Activated T-cell treated with anti-CD3 and anti-CD28 coated beads for 24 hours (primary cell): ENCODE measurements around the gene ME1.
"Not testable (repeated sequence)": the region's sequence is repeated elsewhere in the genome, so short reads cannot be mapped to it uniquely, and the experiment has no call there.

Experiments used
- DNase-seq: peaks from one replicate; pipeline ENCODE4 v3.0.0-alpha.2; 2020; ENCODE audit warnings: low read depth

ME1 gene

DNA sequence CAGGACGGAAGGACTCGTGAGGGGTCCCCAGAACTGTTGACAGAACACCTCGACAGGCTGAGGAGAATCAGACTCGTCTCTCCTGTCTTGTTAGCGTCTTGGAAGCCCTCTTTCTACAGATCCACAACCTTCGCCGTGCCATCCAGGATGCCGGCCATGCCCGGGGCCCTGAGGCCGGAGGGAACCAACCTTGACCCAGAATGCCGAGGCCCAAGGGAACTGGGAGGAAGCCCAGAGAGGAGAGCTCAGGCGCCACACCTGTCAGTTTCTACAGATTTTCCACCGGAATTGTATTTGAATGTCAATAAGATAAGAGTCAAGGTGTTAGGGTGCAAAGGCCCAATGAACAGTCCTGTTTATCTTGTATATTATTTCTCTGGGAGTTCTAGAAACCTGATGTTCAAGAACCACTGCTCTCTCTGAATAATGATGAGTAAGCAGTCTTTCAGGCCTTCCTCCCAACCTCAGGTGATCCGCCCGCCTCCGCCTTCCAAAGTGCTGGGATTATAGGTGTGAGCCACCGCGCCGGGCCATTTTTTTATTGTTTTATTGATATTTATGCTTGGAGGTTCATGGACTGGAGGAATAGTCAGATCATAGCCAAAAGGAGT is 799 bp upstream of the ME1 start:
- no peak for DNase-seq

DNA sequence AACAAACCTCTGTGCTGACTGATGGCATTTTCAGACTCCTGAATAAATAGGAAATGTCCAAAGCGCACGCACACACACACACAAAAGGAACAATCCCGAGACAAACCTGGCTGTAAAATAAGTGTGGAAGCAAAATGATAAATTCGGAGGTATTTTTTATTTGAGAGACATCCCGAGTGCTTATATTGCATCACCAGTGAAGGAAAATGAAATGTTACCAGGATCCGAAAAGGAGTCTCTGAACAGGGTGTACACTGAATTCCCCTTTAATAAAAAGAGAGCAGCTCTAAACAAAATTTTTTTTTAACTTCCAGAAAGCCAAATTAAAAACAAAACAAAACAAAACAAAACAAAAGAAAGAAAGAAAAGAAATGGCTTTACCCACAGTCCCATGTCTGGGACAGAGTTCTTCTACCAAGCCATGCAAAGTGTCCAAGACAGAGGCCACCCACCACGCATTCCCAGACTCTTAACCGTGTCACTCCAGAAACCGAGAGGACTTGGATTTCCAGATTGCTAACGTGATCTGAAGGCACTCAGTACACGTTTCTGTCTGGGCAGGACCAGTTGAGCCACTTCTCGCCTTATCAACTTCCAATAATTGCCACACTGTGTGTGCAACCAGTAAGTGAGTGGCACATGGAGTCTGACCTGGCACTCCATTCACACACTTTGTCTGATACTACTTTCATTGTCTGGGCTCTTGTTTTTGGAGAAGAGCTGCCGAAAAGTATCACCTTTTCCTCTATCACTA is 817 bp downstream of the ME1 start:
- no peak for DNase-seq

DNA sequence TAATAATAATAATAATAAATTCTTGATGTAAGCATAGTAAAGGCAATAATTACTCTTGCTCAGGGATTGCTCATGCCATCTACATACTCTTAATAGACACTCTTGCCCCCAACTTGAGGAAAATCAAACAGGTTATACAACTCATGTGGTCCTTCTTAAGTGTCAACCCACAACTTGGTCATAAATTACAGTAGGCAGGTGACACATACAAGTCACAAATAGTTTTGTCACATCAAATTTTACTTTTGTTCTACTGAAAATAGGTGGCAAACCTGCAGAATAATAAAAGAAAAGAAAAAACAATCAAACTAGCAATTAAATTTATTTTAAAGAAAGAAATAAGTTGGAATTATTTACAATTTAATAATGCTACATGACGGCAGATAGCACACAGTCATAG is 1.6 kb downstream of the ME1 start:
- no peak for DNase-seq

DNA sequence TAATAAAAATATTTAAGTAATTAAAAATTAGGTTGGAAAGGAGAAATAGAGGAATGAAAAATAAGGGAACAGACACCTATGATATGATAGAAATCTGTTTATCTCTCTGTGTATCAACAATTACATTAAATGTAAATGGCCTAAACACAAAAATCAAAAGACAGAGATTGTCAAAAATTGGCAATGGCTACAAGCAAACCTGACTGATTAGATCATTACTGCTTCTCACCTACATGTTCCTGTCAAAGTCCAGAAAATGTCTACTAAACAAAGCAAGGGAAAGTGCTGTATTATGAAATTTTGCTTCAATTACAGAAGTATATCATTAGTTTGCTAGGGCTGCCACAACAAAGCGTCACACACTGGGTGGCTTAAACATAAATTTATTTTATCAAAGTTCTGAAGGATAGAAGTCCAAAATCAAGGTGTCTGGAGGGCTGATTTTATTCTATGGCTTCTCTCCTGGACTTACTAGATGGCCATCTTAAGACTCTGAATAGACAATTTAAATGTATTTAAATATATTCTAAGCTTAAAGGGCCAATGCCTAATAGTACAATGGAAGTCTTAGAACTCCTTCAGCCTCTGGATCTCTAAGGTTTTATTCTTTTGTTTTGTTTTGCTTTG is 6.3 kb downstream of the ME1 start:
- DNase-seq = no peak

DNA sequence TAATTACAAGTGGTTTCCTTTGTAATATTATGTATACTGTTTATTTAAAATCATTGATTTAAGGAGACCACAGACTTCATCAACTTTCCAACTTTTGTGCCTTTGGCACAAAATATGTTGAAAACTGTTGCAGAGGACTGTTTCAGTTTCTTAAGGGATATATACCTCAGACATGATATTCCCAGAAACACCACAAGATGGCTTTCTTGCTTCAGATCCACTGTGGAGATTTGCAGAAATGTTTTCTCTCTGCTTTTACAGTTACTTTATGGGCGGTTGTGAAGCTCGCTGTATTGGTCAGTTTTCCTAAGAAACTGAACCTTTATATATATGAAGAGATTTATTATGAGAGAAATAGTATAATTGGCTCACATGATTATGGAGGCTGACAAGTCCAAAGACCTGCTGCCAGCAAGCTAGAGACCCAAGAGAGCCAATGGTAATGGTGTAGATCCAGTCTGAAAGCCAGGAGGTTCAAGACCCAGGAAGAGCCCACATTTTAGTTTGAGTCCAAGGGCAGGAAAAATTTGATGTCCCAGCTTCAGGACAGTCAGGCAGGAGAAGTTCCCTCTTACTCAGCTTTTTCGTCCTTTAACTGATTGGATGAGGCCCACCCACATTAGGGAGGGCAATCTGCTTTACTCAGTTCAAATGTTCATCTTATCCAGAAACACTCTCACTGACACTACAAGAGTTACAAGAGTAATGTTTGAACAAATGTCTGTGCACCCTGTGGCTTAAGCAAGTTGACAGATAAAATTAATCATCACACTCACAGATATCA is 12.8 kb downstream of the ME1 start:
- no peak for DNase-seq

DNA sequence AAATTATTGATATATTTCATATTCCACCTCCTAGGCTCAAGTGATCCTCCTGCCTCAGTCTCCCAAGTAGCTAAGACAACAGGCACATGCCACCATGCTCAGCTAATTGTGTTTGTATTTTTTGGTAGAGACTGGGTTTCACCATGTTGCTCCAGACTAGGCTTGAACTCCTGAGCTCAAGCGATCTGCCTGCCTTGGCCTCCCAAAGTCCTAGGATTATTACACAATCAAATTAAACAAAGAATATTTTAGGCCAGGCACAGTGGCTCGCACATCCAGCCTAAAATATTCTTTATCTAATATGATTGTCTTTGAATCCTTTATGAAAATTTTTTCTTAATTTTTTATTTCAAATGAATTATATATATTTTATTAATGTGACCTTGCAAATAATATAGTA is 17.8 kb downstream of the ME1 start:
- DNase-seq = no peak

DNA sequence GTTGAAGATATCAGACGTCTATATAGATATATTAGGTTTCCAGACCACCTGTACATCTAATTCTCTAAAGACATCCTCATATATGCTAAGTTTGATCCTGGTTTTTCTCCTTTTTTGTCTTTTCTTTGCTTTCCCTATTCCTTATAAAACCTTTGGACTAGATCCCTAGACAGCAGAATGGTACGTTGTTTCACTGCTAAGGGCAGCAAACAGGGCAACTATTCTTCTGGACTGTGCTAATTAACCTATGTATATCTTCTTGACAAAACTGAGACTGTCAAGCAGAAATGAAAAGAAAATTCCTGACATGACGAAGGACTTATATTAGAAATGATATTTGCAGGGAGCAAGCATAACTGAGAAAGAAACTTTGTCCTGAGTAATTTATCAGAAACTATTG is 19.1 kb downstream of the ME1 start:
- DNase-seq = no peak

DNA sequence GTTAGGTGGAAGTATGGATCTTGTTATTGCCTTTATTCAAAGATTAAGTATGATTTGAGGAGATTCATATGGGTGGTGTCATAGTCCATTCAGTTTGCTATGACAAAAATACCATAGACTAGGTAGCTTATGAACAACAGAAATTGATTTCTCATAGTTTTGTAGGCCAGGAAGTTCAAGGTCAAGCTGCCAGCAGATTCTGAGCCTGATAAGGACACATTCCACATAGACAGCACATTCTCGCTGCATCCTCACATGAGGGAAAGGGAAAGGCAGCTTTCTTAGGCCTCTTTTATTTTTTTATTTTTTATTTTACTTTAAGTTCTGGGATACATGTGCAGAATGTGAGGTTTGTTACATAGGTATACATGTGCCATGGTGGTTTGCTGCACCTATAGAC is 27.7 kb downstream of the ME1 start:
- no peak for DNase-seq

DNA sequence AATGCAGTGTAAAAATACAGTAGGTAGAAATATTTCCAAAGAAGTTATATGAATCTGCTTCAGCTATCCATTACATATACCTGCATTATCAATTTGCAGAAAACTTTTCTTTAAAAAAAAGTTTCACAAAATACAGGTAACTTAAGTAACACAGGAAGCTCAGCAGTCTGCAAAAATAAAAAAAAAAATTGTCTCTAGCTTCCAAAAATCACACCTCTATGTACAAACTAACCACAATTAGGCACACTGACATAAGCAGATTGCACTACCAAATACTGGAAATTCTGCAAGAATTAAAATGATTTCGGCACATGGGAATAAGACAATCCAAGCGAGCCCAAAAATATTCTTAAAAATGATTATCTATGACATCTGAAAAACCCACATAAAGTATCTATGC is 41.2 kb downstream of the ME1 start:
- DNase-seq = no peak

DNA sequence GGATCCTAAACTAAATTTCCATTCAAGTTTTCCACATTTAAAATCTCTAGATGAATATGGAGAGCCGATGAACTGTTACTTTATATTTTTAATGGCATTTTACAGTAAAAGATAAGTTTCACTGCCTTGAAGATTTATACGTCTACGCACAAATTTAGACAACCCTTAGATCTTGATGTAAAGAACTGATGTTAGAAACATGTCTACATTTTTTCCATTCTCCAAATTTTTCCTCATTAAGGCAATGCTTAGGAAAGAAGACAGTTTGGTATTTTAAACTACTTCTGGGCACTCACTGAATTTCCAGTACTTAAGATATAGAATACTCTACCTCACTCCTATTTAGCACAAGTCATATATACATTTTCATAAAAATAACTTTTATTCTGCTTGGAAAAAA is 45.4 kb downstream of the ME1 start:
- no peak for DNase-seq

DNA sequence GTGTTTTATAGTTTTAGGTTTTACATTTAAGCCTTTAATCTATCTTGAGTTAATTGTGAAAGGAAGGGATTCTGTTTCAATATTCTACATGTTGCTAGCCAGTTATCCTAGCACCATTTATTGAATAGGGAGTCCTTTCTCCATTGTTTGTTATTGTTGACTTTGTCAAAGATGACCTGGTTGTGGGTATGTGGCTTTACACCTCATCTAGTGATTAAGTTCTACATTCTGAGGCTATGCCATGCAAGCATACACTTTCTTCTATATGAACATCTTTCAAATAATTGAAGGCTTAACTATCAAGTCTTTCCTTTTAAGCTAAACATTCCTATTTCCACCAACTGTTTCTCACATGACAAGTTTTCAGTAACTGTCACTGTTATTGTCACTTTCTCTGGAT is 46.1 kb downstream of the ME1 start:
- no peak for DNase-seq

DNA sequence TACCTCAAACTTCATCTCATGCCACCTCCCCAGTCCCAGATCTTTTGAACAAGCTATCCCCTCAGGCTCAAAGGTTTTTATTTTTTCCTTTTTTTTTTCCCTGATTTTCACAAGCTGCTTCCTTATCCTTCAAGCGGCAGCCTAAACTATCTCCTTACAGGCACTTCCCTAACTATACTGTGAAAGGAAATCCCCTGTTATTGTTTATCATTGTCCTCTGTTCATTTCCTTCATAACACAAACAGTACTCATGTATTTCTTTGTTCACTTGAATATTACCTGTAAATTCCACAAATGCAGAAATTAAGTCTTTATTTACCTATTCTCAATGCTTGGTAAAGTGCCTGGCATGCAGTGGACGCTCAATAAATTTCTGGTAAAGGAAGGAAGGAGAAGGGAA is 48.9 kb downstream of the ME1 start:
- DNase-seq = no peak

DNA sequence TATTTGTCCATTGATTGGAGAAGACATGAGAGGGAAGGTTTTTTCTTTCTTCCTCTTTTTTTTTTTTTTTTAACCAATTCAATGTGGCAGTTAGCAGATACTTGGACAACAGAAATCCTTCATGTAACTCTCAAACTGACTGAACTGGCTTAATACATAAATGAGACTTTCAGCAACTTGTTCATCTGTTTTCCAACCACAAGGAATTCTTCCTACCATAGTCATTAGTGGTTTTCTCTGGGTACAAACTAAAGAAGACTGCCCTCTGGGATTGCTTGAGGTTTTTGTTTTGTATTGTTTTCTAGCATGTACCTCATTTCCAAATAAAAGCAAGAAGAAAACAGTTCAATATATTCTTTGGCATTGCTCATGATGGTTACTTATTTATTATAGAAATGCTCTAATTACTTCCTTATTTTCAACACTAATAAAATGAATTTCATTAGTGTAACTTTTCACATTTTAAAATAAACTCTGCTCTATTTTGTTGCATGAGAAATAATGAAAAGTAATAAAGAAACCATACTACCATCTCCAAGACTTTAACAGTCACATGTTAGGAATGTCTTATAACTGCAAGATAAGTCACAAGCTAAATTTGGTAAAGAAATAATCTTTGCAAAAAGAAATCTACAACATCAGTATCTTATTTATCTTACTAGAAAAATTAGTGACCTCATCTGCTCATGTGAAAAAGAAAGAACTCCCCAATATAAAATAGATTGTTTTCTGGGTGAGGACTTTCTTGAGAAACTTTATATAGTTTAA is 52.0 kb downstream of the ME1 start:
- no peak for DNase-seq

DNA sequence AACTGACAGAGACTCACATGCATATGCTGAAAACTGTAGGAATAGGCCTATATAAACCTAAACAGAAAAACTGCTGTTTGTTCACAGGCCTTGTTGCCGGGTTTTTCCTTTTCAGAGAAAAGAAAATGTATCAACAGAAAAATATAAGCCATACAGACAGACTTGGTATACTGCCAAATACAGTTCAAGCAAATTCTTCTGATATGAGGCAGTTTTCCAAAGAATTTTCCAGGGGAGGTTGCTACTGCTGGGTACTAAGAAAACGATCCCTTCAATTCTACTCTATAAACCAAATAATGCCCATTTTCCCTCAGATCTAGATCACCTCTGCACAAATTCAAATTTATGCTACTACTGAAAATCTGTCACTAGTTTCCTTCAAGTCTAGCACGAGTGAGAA is 59.4 kb downstream of the ME1 start:
- DNase-seq = no peak

DNA sequence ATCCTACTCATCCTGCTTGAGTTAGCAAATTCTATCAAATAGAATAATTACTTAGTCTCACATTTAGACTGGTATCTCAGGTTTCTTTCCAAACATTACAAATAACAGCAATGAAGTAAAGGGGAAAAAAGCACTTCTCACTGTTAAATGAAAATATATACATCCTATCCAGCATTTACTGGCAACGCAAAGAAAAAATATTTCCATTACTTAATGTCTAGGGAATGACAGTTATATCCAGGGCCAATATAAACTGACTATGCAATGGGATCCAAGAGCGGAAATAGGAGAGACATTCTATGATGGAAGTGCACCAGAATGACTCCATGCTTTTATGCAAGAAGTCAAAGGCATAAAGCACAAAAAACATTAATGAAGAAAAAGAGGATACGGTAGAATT is 60.3 kb downstream of the ME1 start:
- DNase-seq = no peak

DNA sequence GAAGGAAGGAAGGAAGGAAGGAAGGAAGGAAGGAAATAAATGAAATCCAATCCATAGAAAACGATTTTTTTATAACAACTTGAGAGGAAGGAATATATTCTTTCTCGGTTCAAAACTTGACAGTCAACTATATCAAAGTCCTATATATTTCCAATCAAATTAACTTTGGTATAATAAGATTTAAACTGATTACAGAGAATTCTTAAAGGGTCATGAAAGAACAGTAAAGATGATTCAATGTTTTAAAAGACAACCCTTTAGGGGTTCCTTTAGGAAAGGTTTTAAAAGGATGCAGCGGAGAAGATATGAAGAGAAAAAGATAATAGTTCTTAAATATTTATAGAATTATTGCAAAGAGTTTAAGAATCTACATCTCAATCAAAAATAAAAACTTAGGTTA is 61.2 kb downstream of the ME1 start:
- DNase-seq = no peak

DNA sequence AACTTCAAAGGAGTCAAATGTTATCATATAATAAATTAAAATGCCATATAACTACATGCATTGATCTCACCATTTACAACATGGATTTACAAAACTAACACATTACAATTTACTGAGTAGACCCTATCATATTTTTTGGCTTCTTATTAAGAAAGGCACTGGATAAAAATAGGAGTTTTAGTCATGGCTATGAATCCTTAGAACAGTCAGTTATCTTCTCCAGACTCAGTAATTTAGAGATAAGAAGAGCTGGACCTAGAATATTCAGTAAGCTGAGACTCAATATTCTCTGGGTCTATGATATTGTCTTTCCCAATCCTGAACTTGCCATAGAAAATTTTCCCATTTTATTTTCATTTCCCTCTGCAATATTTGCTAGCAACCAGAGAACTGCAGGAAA is 62.3 kb downstream of the ME1 start:
- DNase-seq = no peak

DNA sequence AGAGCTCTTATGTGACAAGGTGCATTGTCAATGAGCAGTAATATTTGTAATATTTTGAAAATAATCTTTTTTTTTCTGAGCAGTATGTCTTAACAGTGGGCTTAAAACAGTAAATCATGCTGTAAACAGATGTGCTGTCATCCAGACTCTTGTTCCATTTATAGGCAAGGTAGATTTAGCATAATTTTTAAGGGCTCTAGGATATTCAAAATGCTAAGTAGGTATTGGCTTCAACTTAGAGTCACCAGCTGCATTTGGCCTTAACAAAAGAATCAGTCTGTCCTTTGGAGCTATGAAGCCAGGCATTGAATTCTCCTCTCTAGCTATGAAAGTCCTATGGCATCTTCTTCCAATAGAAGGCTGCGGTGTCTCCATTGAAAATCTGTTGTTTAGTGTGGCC is 63.7 kb downstream of the ME1 start:
- DNase-seq = no peak

DNA sequence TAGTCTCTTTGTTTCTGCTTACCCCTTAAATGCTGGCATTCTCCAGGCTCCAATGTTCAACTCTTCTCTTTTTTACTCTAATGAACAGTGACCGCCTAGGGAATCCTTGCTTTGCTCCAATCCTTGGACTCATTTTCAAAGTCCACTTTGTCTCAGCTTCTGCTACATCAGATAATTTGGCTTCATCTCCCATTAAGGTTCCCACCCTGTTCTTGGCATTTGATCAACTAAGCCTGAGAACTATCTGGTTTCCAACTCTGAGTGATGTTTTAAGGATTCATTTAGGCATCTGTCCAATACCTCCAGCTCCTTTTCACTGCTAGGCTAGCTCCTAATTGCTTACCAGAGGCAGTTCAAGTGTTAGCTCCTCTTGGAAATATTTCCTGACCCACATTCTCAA is 64.9 kb downstream of the ME1 start:
- DNase-seq = no peak

DNA sequence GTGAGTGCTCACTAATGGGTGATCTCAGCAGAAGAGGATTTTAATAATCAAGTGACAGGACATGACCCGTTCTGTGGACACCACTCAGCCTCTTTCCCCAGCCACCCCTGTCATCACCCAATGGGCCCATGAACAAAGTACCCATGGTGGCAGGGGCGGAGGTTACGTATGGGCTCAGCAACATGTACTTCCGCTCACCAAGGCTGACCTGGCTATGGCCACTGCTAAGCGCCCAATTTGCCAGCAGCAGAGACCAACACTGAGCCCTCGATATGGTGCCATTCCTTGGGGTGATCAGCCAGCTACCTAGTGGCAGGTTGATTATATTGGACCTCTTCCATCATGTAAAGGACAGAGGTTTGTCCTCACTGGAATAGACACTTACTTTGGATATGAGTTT is 68.5 kb downstream of the ME1 start:
- not testable (repeated sequence) for DNase-seq

DNA sequence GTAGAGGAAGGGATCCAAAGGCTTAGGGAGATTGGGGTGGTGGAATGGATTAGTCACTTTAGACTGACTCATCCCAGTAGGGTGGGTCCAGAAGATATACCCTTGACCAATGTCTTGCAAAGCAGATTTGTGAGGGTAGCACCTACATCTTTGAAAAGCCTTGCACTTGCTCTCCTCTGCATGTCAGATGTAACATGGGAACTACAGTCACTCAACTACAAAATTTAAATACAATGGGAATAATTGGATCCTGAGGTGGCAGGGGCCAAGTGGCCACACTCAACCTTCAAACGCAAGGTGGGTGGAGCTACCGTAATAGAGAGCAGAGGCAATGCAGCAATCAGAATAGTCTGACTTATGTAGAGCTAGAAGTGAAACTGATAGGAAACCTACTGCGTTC is 71.2 kb downstream of the ME1 start:
- no peak for DNase-seq

DNA sequence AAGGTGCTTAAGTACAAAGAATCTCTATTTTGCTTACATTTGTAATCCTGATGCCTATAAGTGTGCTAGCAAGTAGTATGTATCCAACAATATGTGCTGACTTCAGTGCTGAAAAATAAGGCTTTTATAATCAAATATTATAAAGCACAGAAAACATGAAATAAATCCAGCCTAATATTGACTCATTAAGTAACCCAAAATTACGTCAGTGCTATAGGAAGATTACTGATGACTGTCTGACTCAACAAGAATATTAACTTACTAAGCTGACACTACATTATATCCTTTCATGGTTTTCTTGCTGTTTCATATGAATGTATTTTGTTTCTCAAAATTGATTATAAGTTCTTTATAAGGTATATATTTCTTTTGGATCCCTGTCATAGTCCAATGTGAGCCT is 76.1 kb downstream of the ME1 start:
- no peak for DNase-seq
